IPS-NIHi11 (cell line): ENCODE measurements around the gene CYP2R1.
"Not testable (repeated sequence)": the region's sequence is repeated elsewhere in the genome, so short reads cannot be mapped to it uniquely, and the experiment has no call there.

Experiments used
- DNase-seq: peaks from one replicate; pipeline ENCODE4 v3.0.0; 2012; ENCODE audit warnings: mixed read lengths, low spot score

The CYP2R1 gene

GRCh38 chr11:14892577-14892976 is 546 bp upstream of the CYP2R1 start:
- DNase-seq: no peak

- peak; percentile 91 for DNase-seq
Measured at GRCh38 chr11:14891143-14892035, 642 bp downstream of the CYP2R1 start.

DNA sequence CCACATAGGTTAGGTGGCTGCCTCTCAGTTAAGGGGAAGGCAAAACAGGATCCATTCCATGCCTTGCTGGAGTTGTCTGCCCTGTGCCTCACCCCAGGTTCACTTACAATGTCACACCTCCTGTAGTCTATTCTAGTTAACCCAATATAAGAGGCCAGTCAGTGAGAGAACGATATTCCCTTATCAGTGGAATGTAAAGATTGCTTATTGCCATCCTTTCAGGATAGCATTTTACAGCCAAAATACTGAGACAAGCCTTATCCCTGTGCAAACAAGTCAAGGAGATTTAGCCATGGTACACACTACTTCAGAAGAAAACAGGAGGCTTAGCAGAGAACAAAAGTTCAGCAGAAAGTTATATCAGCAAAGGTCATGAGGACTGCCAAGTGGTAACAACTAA is 5.5 kb downstream of the CYP2R1 start:
- DNase-seq: no peak

GRCh38 chr11:14884667-14885273 is 7.3 kb downstream of the CYP2R1 start:
- DNase-seq: no peak

DNA sequence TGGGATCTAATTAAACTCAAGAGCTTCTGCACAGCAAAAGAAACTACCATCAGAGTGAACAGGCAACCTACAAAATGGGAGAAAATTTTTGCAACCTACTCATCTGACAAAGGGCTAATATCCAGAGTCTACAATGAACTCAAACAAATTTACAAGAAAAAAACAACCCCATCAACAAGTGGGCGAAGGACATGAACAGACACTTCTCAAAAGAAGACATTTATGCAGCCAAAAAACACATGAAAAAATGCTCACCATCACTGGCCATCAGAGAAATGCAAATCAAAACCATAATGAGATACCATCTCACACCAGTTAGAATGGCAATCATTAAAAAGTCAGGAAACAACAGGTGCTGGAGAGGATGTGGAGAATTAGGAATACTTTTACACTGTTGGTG is 8.3 kb downstream of the CYP2R1 start:
- not testable (repeated sequence) for DNase-seq

DNA sequence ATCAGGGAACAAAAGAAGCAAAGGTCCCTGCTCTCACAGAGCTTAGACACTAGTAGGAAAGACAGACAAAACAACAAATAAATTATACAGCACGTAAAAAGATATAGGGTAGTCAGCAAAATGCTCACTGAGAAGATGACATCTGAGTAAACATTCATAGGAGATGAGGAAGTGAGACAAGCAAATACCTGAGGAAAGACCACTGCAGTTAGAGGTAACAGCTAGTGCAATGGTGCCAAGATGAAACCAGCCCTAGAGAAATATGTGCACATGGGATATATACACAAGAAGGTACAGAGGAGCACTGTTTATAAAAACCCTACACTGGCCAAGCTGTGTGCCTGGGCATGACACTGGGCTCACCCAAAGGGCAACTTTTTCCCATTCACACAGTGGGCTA is 9.8 kb downstream of the CYP2R1 start:
- no peak for DNase-seq

DNA sequence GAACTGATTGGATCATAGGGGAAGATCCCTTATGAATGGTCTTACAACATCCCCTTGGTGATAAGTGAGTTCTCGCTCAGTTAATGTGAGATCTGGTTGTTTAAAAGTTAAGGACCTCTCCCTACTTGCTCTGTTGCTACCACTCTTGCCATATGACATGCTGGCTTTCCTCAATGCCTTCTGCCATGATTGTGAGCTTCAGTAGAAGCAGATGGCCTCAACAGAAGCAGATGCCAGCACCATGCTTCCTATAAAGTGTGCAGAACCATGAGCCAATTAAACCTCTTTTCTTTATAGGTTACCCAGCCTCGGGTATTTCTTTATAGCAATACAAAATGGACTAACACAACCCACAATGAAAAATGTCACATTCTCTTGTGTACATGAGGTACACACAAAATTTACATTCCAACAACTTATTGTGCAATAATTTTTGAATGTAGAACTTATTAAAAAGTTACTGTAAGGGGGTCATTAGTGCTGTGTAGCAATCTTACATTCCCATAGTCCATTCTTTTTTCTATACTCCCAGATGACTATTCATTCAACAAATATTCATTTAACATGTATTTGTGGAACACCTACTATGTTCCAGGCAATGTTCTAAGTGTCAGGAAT is 10.3 kb downstream of the CYP2R1 start:
- no peak for DNase-seq

DNA sequence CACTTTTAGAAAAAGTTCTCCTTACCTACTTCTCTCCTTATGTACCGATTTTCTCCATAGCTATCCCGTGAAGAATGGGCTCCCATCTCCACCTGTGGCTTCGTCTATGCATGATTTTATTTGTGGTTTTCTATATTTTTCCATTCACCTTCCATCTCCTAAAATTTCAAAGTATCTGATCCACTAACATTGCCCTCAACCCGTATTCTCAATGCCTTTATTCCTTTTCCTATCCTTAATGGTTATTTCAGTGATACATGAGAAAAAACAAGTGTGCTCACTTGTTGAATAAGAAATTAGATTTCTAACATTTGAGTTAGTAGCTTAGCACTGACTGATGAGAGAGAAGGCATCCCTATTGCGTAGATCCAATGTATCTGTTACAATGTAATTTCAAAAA is 16.9 kb downstream of the CYP2R1 start:
- DNase-seq: no peak

GRCh38 chr11:14873632-14874031 is 18.4 kb downstream of the CYP2R1 start:
- DNase-seq: no peak

DNA sequence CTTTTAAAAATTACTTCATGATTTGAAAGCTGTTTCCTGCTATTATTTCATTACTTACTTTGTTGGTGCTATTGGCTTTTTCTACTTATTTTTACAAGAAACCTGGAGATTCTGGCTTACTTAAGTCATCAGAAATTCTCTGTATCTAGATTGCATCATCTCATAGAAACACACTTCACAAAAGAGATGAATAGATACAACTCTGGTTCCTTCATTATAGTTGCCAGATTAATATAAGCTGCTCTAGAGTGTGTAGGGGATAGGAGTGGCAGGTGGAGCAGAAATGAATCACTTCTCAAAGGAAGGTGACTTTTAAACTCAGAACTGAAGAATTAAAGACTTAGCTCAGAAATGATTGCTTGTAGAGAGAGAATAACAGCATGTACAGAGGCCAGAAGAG is 20.0 kb downstream of the CYP2R1 start:
- DNase-seq: no peak

- DNase-seq: not testable (repeated sequence)
Measured at GRCh38 chr11:14863775-14864174, 28.3 kb downstream of the CYP2R1 start.

GRCh38 chr11:14861680-14862079 is 30.4 kb downstream of the CYP2R1 start:
- no peak for DNase-seq

- no peak for DNase-seq
Measured at GRCh38 chr11:14860511-14860910, 31.5 kb downstream of the CYP2R1 start.

- no peak for DNase-seq
Measured at GRCh38 chr11:14858404-14858803, 33.6 kb downstream of the CYP2R1 start.

DNA sequence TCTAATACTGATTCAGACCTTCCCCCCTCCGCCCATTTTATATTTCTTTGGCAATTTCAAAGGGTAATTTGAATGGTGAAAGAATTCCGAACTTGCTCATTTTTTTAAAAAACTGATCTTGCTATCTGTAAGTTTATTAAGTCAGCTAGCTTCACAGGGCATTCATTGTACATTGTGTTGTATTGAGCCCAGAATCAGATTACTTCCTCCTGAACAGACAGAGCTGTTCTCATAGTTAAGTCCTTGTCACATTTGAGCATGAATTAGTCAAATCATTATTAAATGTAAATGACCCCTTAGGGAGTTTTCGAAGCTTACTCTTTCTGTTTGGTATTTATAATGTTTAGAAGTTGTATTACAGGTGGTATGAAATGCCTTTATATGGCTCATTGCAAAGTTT is 34.4 kb downstream of the CYP2R1 start:
- no peak for DNase-seq

GRCh38 chr11:14855890-14856289 is 36.1 kb downstream of the CYP2R1 start:
- no peak for DNase-seq

- no peak for DNase-seq
Measured at GRCh38 chr11:14854057-14854456, 38.0 kb downstream of the CYP2R1 start.

DNA sequence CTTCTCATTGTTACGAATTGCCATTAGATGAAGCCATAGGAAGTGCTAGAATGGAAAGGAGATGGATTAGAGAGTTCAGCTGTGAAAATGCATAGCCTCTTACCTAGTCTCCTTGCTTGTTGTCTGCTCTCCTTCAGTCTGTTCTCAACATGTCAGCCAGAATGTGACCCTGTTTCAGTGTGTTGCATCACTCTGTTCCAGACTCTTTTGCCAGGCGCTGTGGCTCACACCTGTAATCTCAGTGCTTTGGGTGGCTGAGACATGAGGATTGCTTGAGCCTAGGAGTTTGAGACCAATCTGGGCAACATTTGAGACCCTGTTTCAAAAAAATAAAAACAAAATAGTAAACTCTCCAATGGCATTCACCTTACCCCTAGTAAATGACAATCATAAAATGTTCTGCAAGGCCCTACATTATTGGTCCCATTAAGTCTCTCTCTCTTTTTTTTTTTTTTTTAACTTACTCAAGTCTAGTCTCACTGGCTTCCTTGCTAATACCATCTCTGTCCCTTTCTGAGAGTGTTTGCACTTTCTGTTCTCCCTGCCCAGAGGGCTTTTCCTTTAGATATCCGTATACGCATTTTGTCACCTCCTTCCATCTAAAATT is 39.4 kb downstream of the CYP2R1 start:
- no peak for DNase-seq

- DNase-seq: no peak
Measured at GRCh38 chr11:14842002-14842401, 50.0 kb downstream of the CYP2R1 start.

GRCh38 chr11:14835496-14836492 is 56.2 kb downstream of the CYP2R1 start:
- no peak for DNase-seq
